Endothelial cell of umbilical vein (primary cell): ENCODE data around the gene PPTC7. TPM values are rescaled to one million over a fixed set of nuclear protein-coding genes. Genes with fewer than 3 reads are reported as not detected.

Experiments used
- BruUV-seq: library from RNA; stranded (reverse); fragments of 400-500 nt; replicated peaks from 2 replicates; lab custom pipeline; 2021; lab: Mats Ljungman, UMichigan
- CTCF ChIA-PET: fragments of 300-600, 350-600 bp; sonication (Branson Sonifier 250); formaldehyde crosslinking; loops from one replicate; lab custom pipeline; 2021; ENCODE audit warnings: antibody characterized with exemption, inconsistent platforms; lab: Charles Lee
- POLR2A ChIA-PET: fragments of 300-600, 350-600 bp; sonication (Branson Sonifier 250); formaldehyde crosslinking; loops from one replicate; lab custom pipeline; 2021; ENCODE audit warnings: antibody characterized with exemption, inconsistent platforms; lab: Charles Lee
- DNase-seq: peaks from one replicate; pipeline ENCODE4 v3.0.0-alpha.2; 2011; ENCODE audit warnings: low read depth, low spot score
- FAIRE-seq: peaks from 2 replicates; lab custom pipeline; 2011; peaks lifted over from hg19 to GRCh38; lab: Jason Lieb, UNC
- H2AFZ ChIP-seq: 2 replicates; pipeline ENCODE4 v1.6.0; 2012; ENCODE audit warnings: low read depth, low read length, control low read depth, inconsistent platforms
- H3K27ac ChIP-seq: 2 replicates; pipeline ENCODE4 v1.5.1; 2011; ENCODE audit warnings: low read depth, mild to moderate bottlenecking, control low read depth, low read length, moderate library complexity; ENCODE audit not compliant: insufficient read depth
- H3K27me3 ChIP-seq, 2 experiments: 2 replicates each; pipeline versions ENCODE4 v1.6.0 to v1.6.1; 2011; ENCODE audit warnings: low read length in 2 of 2, mixed read lengths in 1 of 2; ENCODE audit not compliant: control insufficient read depth in 2 of 2, insufficient read depth in 2 of 2
- H3K36me3 ChIP-seq, 2 experiments: 2 replicates in 1 of 2; 3 replicates in 1 of 2; pipeline ENCODE4 v1.5.1; 2011; ENCODE audit warnings: low read length in 2 of 2, mild to moderate bottlenecking in 1 of 2, moderate library complexity in 1 of 2; ENCODE audit not compliant: control insufficient read depth in 2 of 2, insufficient read depth in 2 of 2; ENCODE audit errors: extremely low read depth in 1 of 2
- H3K4me1 ChIP-seq: 3 replicates; pipeline ENCODE4 v1.5.1; 2011; ENCODE audit warnings: mild to moderate bottlenecking, low read length; ENCODE audit not compliant: control insufficient read depth, insufficient read depth; ENCODE audit errors: extremely low read depth
- H3K4me2 ChIP-seq: 2 replicates; pipeline ENCODE4 v1.6.1; 2011; ENCODE audit warnings: low read length, control low read depth, mixed read lengths; ENCODE audit not compliant: insufficient read depth
- H3K4me3 ChIP-seq, 3 experiments: fragments of 200-600 bp in 1 of 3; sonication (generic), shearing (Covaris generic) in 1 of 3; replicated peaks in 1 of 3; 2 replicates each; pipeline ENCODE4 v1.5.1; 2011 to 2016; ENCODE audit warnings: control low read depth in 3 of 3, low read length in 3 of 3, mild to moderate bottlenecking in 2 of 3, inconsistent platforms in 1 of 3, low read depth in 1 of 3, moderate library complexity in 1 of 3; ENCODE audit not compliant: insufficient read depth in 1 of 3
- H3K79me2 ChIP-seq: 2 replicates; pipeline ENCODE4 v1.6.0; 2012; ENCODE audit warnings: low read length, inconsistent platforms; ENCODE audit not compliant: control insufficient read depth, insufficient read depth
- H3K9ac ChIP-seq: replicated peaks from 2 replicates; pipeline ENCODE3; 2011; ENCODE audit warnings: low read length, control low read depth; ENCODE audit not compliant: insufficient read depth; ENCODE audit errors: extremely low read depth
- H3K9me1 ChIP-seq: replicated peaks from 3 replicates; pipeline ENCODE4 v1.6.0; 2011; ENCODE audit warnings: mild to moderate bottlenecking, low read length; ENCODE audit not compliant: control insufficient read depth, insufficient read depth; ENCODE audit errors: extremely low read depth
- H3K9me3 ChIP-seq: replicated peaks from 2 replicates; pipeline ENCODE4 v1.5.1; 2012; ENCODE audit warnings: low read length, inconsistent platforms; ENCODE audit not compliant: control insufficient read depth, insufficient read depth
- H4K20me1 ChIP-seq: replicated peaks from 2 replicates; pipeline ENCODE3; 2011; ENCODE audit warnings: mild to moderate bottlenecking, low read length; ENCODE audit not compliant: control insufficient read depth, insufficient read depth; ENCODE audit errors: extremely low read depth
- EZH2 ChIP-seq: IDR thresholded peaks from 2 replicates; pipeline ENCODE4 v1.6.1; 2012; ENCODE audit warnings: borderline replicate concordance, low read depth, mild to moderate bottlenecking, moderate library complexity, low read length, inconsistent platforms; ENCODE audit not compliant: severe bottlenecking
- FOS ChIP-seq: IDR thresholded peaks from 2 replicates; pipeline ENCODE4 v1.6.1; 2011; ENCODE audit warnings: mild to moderate bottlenecking, low read length, moderate library complexity, borderline replicate concordance; ENCODE audit not compliant: insufficient read depth
- GATA2 ChIP-seq: IDR thresholded peaks from 2 replicates; pipeline ENCODE4 v1.7.0; 2011; ENCODE audit warnings: low read depth, mild to moderate bottlenecking, moderate library complexity, mixed read lengths, low read length; ENCODE audit not compliant: insufficient read length, insufficient read depth
- JUN ChIP-seq: IDR thresholded peaks from 2 replicates; pipeline ENCODE4 v1.6.1; 2011; ENCODE audit warnings: borderline replicate concordance, low read depth; ENCODE audit not compliant: insufficient read length, insufficient read depth
- MYC ChIP-seq: IDR thresholded peaks from one replicate; pipeline ENCODE4 v1.6.1; 2011; ENCODE audit warnings: mild to moderate bottlenecking, low read depth, low read length
- POLR2A ChIP-seq: IDR thresholded peaks from 2 replicates; pipeline ENCODE4 v1.6.1; 2012; ENCODE audit warnings: low read depth, mild to moderate bottlenecking, control low read depth, low read length
- POLR2AphosphoS5 ChIP-seq: IDR thresholded peaks from 2 replicates; pipeline ENCODE4 v1.6.1; 2012; ENCODE audit warnings: low read depth, mild to moderate bottlenecking, control low read depth, low read length, moderate library complexity; ENCODE audit not compliant: insufficient read depth
- dilution Hi-C: fragments of 300-500 bp; cut with MboI; formaldehyde crosslinking; loops from one replicate; pipeline ENCODE4 v1.15.0; 2019; ENCODE audit warnings: low sequenced_read_pairs; ENCODE audit not compliant: extremely low pct_ligation_motif_present
- intact Hi-C: fragments of 100-400 bp; cut with micrococcal nuclease; formaldehyde crosslinking; loops from one replicate; pipeline ENCODE4 v1.10.0; 2022
- polyA plus RNA-seq, 4 experiments: library from polyadenylated mRNA; depleted of rRNA in 3 of 4; stranded (reverse) in 3 of 4; unstranded in 1 of 4; fragments of >200 nt; gene quantifications; 2 replicates each; pipeline versions ENCODE4 v1.2.1 to v1.2.3, GENCODE V29; 2011 to 2012; ENCODE audit warnings: missing spikeins in 1 of 4
- total RNA-seq: library from RNA; stranded (reverse); gene quantifications from 2 replicates; pipeline ENCODE4 v1.2.3, GENCODE V29; 2021
- TF ChIP-seq, protein P1 (sequence below): IDR thresholded peaks from 2 replicates; pipeline ENCODE4 v1.6.1; 2011; ENCODE audit not compliant: insufficient read depth, insufficient read length
- TF ChIP-seq, protein P2 (sequence below), 2 donors: IDR thresholded peaks; 1 replicate in 1 of 2; 2 replicates in 1 of 2; pipeline ENCODE4 v1.5.1; 2011; ENCODE audit warnings: low read length in 2 of 2, mild to moderate bottlenecking in 2 of 2, moderate library complexity in 2 of 2, control low read depth in 1 of 2, inconsistent platforms in 1 of 2, low read depth in 1 of 2; ENCODE audit not compliant: insufficient read depth in 1 of 2; ENCODE audit errors: extremely low read depth in 1 of 2

The PPTC7 gene
- total and polyA plus RNA-seq, 2 donors (not counting 3 experiments of a cell fraction or from before 2014, with no cell fraction given), result 8.4 to 15.2 TPM

GRCh38 chr12:110577864-110578693, 5.0 kb downstream of the PPTC7 start:
- TF ChIP-seq, protein P1, sequence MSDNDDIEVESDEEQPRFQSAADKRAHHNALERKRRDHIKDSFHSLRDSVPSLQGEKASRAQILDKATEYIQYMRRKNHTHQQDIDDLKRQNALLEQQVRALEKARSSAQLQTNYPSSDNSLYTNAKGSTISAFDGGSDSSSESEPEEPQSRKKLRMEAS, result no peak
- TF ChIP-seq POLR2AphosphoS5 (no peak), FOS (peak; percentile 66)
- CTCF ChIA-PET, result interaction anchor here (1.2 to 2.0 kb wide), 2 partner anchors 22 to 109 kb away, joined by 3 to 7 read pairs; partner anchors contain the start of gene FAM216A
- H3K36me3 ChIP-seq, result no peaks in the 10 kb centered on the region
- dilution Hi-C loops, result no loop called here
- H3K9me1 ChIP-seq, result no peaks in the 10 kb centered on the region
- H4K20me1 ChIP-seq, result no peaks in the 10 kb centered on the region
- H2AFZ ChIP-seq, result no peak overlapping the region
- no peak overlapping the region for H3K4me3 ChIP-seq
- peak overlapping the region; percentile 42 for H3K27ac ChIP-seq
- H3K4me1 ChIP-seq, result peaks cover 20% of the 10 kb centered on the region
- peaks cover 93% of the 10 kb centered on the region for H3K79me2 ChIP-seq
- H3K4me2 ChIP-seq, result peak overlapping the region; percentile 14
- POLR2A ChIA-PET, result no interaction called here
- no peaks in the 10 kb centered on the region for H3K27me3 ChIP-seq
- H3K9me3 ChIP-seq, result no peaks in the 10 kb centered on the region
- DNase-seq (peak; percentile 48), FAIRE-seq (peak; percentile 8)
- BruUV-seq, result no TSS peak
- intact Hi-C loops, result no loop called here
- H3K9ac ChIP-seq, result no peak overlapping the region

GRCh38 chr12:110576504-110576903, 6.6 kb downstream of the PPTC7 start:
- no peak for FAIRE-seq

More at GRCh38 chr12:110576504-110576903, 6.6 kb downstream of the PPTC7 start:
- no peak for DNase-seq
- peaks cover 3% of the 10 kb centered on the region for H3K9me3 ChIP-seq
- no peak overlapping the region for H3K27ac ChIP-seq
- H3K4me3 ChIP-seq, result no peak overlapping the region
- ChIA-PET CTCF (interaction anchor here (1.6 kb wide), 1 partner anchor 10 kb away, joined by 9 read pairs; no protein-coding TSS in a partner anchor), POLR2A (no interaction called here)
- H3K4me1 ChIP-seq, result peaks cover 15% of the 10 kb centered on the region
- no peak overlapping the region for H2AFZ ChIP-seq
- no TSS peak for BruUV-seq
- H3K9ac ChIP-seq, result no peak overlapping the region
- H3K79me2 ChIP-seq, result peaks cover 95% of the 10 kb centered on the region
- H3K4me2 ChIP-seq, result no peak overlapping the region
- no peaks in the 10 kb centered on the region for H3K27me3 ChIP-seq
- no peaks in the 10 kb centered on the region for H4K20me1 ChIP-seq
- no peaks in the 10 kb centered on the region for H3K9me1 ChIP-seq
- no peaks in the 10 kb centered on the region for H3K36me3 ChIP-seq
- dilution Hi-C loops, result no loop called here
- intact Hi-C loops, result no loop called here
- TF ChIP-seq FOS (no peak), JUN (no peak), MYC (no peak), POLR2AphosphoS5 (no peak), POLR2A (no peak), GATA2 (no peak), EZH2 (no peak)
- TF ChIP-seq, protein P1, result no peak
- TF ChIP-seq, protein P2, sequence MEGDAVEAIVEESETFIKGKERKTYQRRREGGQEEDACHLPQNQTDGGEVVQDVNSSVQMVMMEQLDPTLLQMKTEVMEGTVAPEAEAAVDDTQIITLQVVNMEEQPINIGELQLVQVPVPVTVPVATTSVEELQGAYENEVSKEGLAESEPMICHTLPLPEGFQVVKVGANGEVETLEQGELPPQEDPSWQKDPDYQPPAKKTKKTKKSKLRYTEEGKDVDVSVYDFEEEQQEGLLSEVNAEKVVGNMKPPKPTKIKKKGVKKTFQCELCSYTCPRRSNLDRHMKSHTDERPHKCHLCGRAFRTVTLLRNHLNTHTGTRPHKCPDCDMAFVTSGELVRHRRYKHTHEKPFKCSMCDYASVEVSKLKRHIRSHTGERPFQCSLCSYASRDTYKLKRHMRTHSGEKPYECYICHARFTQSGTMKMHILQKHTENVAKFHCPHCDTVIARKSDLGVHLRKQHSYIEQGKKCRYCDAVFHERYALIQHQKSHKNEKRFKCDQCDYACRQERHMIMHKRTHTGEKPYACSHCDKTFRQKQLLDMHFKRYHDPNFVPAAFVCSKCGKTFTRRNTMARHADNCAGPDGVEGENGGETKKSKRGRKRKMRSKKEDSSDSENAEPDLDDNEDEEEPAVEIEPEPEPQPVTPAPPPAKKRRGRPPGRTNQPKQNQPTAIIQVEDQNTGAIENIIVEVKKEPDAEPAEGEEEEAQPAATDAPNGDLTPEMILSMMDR (IDR thresholded peaks at IDR 0.05; ENCODE audit: extremely low read depth in 1 of 2, insufficient read depth in 1 of 2, low read depth in 1 of 2, low read length in 2 of 2), result no peak
